HepG2 (cell line): ENCODE data around the gene OPRL1. TPM values are rescaled to one million over a fixed set of nuclear protein-coding genes. Genes with fewer than 3 reads are reported as not detected.

ENCODE experiments used
- ASH2L ChIP-seq: fragments of 300-600, 200-600 bp; sonication (generic); IDR thresholded peaks from 2 replicates; pipeline ENCODE4 v1.7.0; 2017; ENCODE audit warnings: low read depth, mild to moderate bottlenecking, moderate library complexity, mixed read lengths, low read length; ENCODE audit not compliant: insufficient read length
- ATF1 ChIP-seq: IDR thresholded peaks from 2 replicates; pipeline ENCODE4 v1.6.1; 2016; ENCODE audit warnings: mild to moderate bottlenecking, control low read depth
- ATM ChIP-seq: fragments of 450-650 bp; IDR thresholded peaks from 2 replicates; pipeline ENCODE4 v1.7.1; 2017; ENCODE audit warnings: mild to moderate bottlenecking, borderline replicate concordance
- EEA1 ChIP-seq: sonication (generic); formaldehyde crosslinking; IDR thresholded peaks from 2 replicates; pipeline ENCODE4 v1.5.1; 2020; ENCODE audit warnings: mild to moderate bottlenecking, missing genetic modification reagents, borderline replicate concordance
- FOXC1 ChIP-seq: sonication (generic); formaldehyde crosslinking; IDR thresholded peaks from 2 replicates; pipeline ENCODE4 v1.8.0; 2022; ENCODE audit warnings: mild to moderate bottlenecking, missing genetic modification reagents, borderline replicate concordance
- GATAD1 ChIP-seq: IDR thresholded peaks from 2 replicates; pipeline ENCODE4 v1.6.1; 2016; ENCODE audit warnings: missing genetic modification reagents, missing compliant biosample characterization
- HNF4A ChIP-seq: sonication (generic); formaldehyde crosslinking; IDR thresholded peaks from 2 replicates; pipeline ENCODE4 v1.4.0; 2020; ENCODE audit warnings: missing genetic modification reagents
- HOXD1 ChIP-seq: sonication (generic); formaldehyde crosslinking; IDR thresholded peaks from 2 replicates; pipeline ENCODE4 v1.5.0; 2020; ENCODE audit warnings: missing genetic modification reagents
- NFATC3 ChIP-seq: sonication (generic); formaldehyde crosslinking; IDR thresholded peaks from 2 replicates; pipeline ENCODE4 v1.5.1; 2020; ENCODE audit warnings: mild to moderate bottlenecking, missing genetic modification reagents
- POLR2AphosphoS2 ChIP-seq: IDR thresholded peaks from 2 replicates; pipeline ENCODE4 v1.6.1; 2011; ENCODE audit warnings: low read depth, low read length, improper control_type of control experiment
- TSC22D2 ChIP-seq: sonication (generic); formaldehyde crosslinking; IDR thresholded peaks from 2 replicates; pipeline ENCODE4 v1.5.1; 2020; ENCODE audit warnings: missing genetic modification reagents, mild to moderate bottlenecking, borderline replicate concordance
- YEATS2 ChIP-seq: sonication (generic); formaldehyde crosslinking; IDR thresholded peaks from 2 replicates; pipeline ENCODE4 v1.4.0; 2020; ENCODE audit warnings: missing genetic modification reagents, borderline replicate concordance
- ZFP91 ChIP-seq: sonication (generic); formaldehyde crosslinking; IDR thresholded peaks from 2 replicates; pipeline ENCODE4 v1.9.0; 2022; ENCODE audit warnings: missing genetic modification reagents, mild to moderate bottlenecking, borderline replicate concordance
- ZNF136 ChIP-seq: sonication (generic); formaldehyde crosslinking; IDR thresholded peaks from 2 replicates; pipeline ENCODE4 v1.8.1; 2022; ENCODE audit warnings: low read depth, mild to moderate bottlenecking, moderate library complexity, missing genetic modification reagents
- ZNF24 ChIP-seq: fragments of 450-650 bp; IDR thresholded peaks from 2 replicates; pipeline ENCODE4 v1.6.1; 2017; ENCODE audit warnings: antibody characterized with exemption, mild to moderate bottlenecking
- ZNF326 ChIP-seq: sonication (generic); formaldehyde crosslinking; IDR thresholded peaks from 2 replicates; pipeline ENCODE4 v1.4.0; 2020; ENCODE audit warnings: missing genetic modification reagents, borderline replicate concordance
- ZNF430 ChIP-seq: sonication (generic); formaldehyde crosslinking; IDR thresholded peaks from 2 replicates; pipeline ENCODE4 v1.9.0; 2021; ENCODE audit warnings: mild to moderate bottlenecking, missing genetic modification reagents
- ZNF644 ChIP-seq: IDR thresholded peaks from 2 replicates; pipeline ENCODE4 v1.6.1; 2016; ENCODE audit warnings: low read depth
- ZNF773 ChIP-seq: sonication (generic); formaldehyde crosslinking; IDR thresholded peaks from 2 replicates; pipeline ENCODE4 v1.4.0; 2020; ENCODE audit warnings: missing genetic modification reagents, borderline replicate concordance
- polyA plus RNA-seq, 8 experiments: library from polyadenylated mRNA; depleted of rRNA in 3 of 8; stranded (reverse) in 7 of 8; unstranded in 1 of 8; fragments of >200 nt; fragmentation: Illumina TruSeq in 4 of 8; extraction: Trizol in 4 of 8; gene quantifications; 2 replicates each; pipeline versions ENCODE4 v1.2.1 to v1.2.3, GENCODE V29; 2011 to 2016; ENCODE audit warnings: low read depth in 4 of 8, missing spikeins in 1 of 8, mixed read lengths in 1 of 8; ENCODE audit not compliant: insufficient read depth in 1 of 8
- total RNA-seq, 5 experiments: library from RNA; depleted of rRNA; stranded (reverse); fragments of >200 nt; fragmentation: Illumina TruSeq; extraction: Trizol; gene quantifications; 2 replicates each; pipeline ENCODE4 v1.2.3, GENCODE V29; 2016; ENCODE audit warnings: low read depth in 1 of 5
- TF ChIP-seq, protein P1 (sequence below): sonication (generic); formaldehyde crosslinking; IDR thresholded peaks from 2 replicates; pipeline ENCODE4 v1.4.0; 2020; ENCODE audit warnings: mild to moderate bottlenecking, missing genetic modification reagents
- TF ChIP-seq, protein P2 (sequence below): IDR thresholded peaks from 2 replicates; pipeline ENCODE4 v1.6.1; 2016; ENCODE audit warnings: mild to moderate bottlenecking
- TF ChIP-seq, protein P3 (sequence below): sonication (generic); formaldehyde crosslinking; IDR thresholded peaks from 2 replicates; pipeline ENCODE4 v1.4.0; 2020; ENCODE audit warnings: missing genetic modification reagents, borderline replicate concordance

Gene OPRL1
- total and polyA plus RNA-seq, 2 of the 13 experiments (the other 11 are each of a cell fraction or from before 2014, with no cell fraction given) = 0.35 to 0.71 TPM

DNA sequence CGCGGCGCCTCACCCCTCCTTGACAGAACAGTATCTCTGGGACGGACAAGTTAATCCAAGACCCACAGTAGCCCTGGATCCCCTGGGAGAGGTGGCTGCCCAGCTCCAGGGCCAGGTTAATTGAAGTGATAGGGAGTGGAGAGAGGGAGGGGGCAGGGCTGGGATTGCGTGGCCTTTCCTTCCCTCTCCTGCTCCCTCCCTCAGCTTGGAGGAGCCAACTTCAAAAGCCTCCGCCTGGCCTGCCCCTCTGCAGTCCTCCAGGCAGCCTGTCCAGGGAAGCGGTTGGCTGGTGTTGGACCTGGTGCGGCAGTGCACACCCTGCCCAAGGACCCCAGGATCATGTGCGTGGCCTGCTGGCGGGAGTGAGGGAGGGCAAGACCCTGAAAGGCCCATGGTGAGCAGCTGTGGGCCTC, 43.9 kb upstream of the OPRL1 start, which contains the start of gene C20orf204 (continued):
- peak; percentile 38; the same call in 1 of the 2 replicates for TF ChIP-seq ZNF24
- TF ChIP-seq, protein P1, sequence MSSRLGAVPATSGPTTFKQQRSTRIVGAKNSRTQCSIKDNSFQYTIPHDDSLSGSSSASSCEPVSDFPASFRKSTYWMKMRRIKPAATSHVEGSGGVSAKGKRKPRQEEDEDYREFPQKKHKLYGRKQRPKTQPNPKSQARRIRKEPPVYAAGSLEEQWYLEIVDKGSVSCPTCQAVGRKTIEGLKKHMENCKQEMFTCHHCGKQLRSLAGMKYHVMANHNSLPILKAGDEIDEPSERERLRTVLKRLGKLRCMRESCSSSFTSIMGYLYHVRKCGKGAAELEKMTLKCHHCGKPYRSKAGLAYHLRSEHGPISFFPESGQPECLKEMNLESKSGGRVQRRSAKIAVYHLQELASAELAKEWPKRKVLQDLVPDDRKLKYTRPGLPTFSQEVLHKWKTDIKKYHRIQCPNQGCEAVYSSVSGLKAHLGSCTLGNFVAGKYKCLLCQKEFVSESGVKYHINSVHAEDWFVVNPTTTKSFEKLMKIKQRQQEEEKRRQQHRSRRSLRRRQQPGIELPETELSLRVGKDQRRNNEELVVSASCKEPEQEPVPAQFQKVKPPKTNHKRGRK (CRISPR knock-in tag) = no peak
- TF ChIP-seq ZNF326 (CRISPR knock-in tag) = peak; percentile 92; the same call in 1 of the 2 replicates
- peak; percentile 80 for TF ChIP-seq YEATS2
- TF ChIP-seq ZNF430 = no peak; the same call in 1 of the 2 replicates
- peak; percentile 31; the same call in 1 of the 2 replicates for TF ChIP-seq TSC22D2 (CRISPR knock-in tag)
- TF ChIP-seq FOXC1 (CRISPR knock-in tag) = peak; percentile 97
- peak; percentile 67 for TF ChIP-seq HNF4A (CRISPR knock-in tag)
- TF ChIP-seq ASH2L = peak; percentile 34
- TF ChIP-seq ZNF644 (CRISPR knock-in tag) = peak; percentile 28; the same call in 1 of the 2 replicates
- TF ChIP-seq, protein P2, sequence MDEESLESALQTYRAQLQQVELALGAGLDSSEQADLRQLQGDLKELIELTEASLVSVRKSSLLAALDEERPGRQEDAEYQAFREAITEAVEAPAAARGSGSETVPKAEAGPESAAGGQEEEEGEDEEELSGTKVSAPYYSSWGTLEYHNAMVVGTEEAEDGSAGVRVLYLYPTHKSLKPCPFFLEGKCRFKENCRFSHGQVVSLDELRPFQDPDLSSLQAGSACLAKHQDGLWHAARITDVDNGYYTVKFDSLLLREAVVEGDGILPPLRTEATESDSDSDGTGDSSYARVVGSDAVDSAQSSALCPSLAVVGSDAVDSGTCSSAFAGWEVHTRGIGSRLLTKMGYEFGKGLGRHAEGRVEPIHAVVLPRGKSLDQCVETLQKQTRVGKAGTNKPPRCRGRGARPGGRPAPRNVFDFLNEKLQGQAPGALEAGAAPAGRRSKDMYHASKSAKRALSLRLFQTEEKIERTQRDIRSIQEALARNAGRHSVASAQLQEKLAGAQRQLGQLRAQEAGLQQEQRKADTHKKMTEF (CRISPR knock-in tag) = peak; percentile 89; the same call in 1 of the 2 replicates
- TF ChIP-seq ATF1 (CRISPR knock-in tag) = no peak
- TF ChIP-seq HOXD1 (CRISPR knock-in tag) = peak; percentile 48; the same call in 1 of the 2 replicates
- TF ChIP-seq NFATC3 (CRISPR knock-in tag) = no peak
- peak; percentile 78; the same call in 1 of the 2 replicates for TF ChIP-seq POLR2AphosphoS2
- peak; percentile 14; the same call in 1 of the 2 replicates for TF ChIP-seq ZNF773 (CRISPR knock-in tag)
- peak; percentile 47; the same call in 1 of the 2 replicates for TF ChIP-seq ZNF136 (CRISPR knock-in tag)
- TF ChIP-seq EEA1 (CRISPR knock-in tag) = 0 out of 2 replicates have a peak, but pooled peaks have one; percentile 54
- peak; percentile 96; the same call in 1 of the 2 replicates for TF ChIP-seq ZFP91 (CRISPR knock-in tag)
- TF ChIP-seq GATAD1 (CRISPR knock-in tag) = peak; percentile 57
- no peak for TF ChIP-seq ATM
- TF ChIP-seq, protein P3, sequence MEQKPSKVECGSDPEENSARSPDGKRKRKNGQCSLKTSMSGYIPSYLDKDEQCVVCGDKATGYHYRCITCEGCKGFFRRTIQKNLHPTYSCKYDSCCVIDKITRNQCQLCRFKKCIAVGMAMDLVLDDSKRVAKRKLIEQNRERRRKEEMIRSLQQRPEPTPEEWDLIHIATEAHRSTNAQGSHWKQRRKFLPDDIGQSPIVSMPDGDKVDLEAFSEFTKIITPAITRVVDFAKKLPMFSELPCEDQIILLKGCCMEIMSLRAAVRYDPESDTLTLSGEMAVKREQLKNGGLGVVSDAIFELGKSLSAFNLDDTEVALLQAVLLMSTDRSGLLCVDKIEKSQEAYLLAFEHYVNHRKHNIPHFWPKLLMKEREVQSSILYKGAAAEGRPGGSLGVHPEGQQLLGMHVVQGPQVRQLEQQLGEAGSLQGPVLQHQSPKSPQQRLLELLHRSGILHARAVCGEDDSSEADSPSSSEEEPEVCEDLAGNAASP (CRISPR knock-in tag) = peak; percentile 71; the same call in 1 of the 2 replicates
